SK-MEL-5 (cell line): Measurements from ENCODE around the gene FPGS. TPM values are rescaled to one million over a fixed set of nuclear protein-coding genes. Genes with fewer than 3 reads are reported as not detected.
"Not testable (repeated sequence)": the region's sequence is repeated elsewhere in the genome, so short reads cannot be mapped to it uniquely, and the experiment has no call there.

Experiments
- DNase-seq: peaks from one replicate; pipeline ENCODE4 v3.0.0-alpha.2; 2016; ENCODE audit warnings: low read depth, low spot score
- in situ Hi-C: cut with HindIII; loops from 2 replicates; pipeline ENCODE4 v1.10.0; 2016; ENCODE audit warnings: low sequenced_read_pairs, high pct_unique_total_duplicates, low pct_unique_long_range_greater_than_20kb
- total RNA-seq: library from RNA; depleted of rRNA; stranded (reverse); fragments of >200 nt; shearing (Covaris generic); gene quantifications from 2 replicates; pipeline ENCODE4 v1.2.3, GENCODE V29; 2014

FPGS gene
- total RNA-seq, 1 experiment from 2014 or later = 45.2 TPM

- no peak for DNase-seq
- in situ Hi-C loops = no loop called here
Observed at GRCh38 chr9:127769101-127769500, 33.6 kb upstream of the FPGS start.

DNA sequence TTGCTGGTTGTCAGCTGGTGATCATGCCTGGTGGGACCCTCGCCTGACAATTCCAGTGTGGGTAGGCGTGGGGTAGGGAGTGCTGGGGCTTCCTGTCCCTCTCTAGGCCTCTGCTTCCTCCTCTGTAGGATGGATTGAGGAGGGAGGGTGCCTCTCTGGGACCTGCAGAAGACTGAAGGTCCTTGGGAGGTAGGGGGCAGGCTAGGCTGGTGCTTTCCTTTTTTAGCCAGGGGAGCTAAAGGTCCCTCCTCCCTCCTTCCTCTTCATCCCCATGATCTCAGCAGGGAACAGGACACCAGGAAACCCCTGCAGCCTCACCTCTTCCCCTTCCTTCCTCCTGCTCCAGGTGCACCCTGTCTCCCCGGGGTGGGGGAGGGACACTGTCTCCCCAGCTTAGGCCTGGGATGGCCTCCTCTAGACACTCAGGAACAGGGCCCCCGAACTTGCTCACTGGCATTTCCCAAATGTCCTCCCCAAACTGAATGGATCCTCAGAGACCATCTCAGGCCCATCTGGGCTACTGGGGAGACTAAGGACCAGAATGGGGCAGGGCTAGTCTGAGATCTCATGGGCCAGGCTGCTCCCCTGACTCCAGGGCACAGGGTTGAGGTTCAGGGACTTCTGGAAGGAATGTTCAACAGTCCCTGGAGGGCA, 32.6 kb upstream of the FPGS start:
- no peak for DNase-seq
- in situ Hi-C loops = no loop called here

DNA sequence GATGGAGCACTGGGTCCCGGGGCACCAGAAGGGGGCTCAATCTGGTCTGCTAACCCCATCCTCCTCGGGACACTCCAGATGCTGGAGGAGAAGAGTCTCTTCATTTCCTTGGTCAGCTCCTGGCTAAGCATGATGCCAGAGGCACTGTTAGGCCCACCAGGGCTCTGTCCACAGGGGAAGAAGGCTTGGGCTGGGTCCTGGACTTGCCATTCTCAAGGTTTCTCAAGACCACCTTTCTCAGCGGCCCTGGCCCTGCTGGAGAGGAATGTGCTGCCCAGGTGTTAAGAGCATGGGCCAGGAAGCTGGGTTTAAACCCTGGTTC, 32.1 kb upstream of the FPGS start:
- in situ Hi-C loops = no loop called here
- DNase-seq = no peak

- peak; percentile 98 for DNase-seq
- in situ Hi-C loops = no loop called here
Observed at GRCh38 chr9:127770905-127771569, 31.6 kb upstream of the FPGS start.

GRCh38 chr9:127771570-127772189, 31.0 kb upstream of the FPGS start:
- in situ Hi-C loops = no loop called here

DNA sequence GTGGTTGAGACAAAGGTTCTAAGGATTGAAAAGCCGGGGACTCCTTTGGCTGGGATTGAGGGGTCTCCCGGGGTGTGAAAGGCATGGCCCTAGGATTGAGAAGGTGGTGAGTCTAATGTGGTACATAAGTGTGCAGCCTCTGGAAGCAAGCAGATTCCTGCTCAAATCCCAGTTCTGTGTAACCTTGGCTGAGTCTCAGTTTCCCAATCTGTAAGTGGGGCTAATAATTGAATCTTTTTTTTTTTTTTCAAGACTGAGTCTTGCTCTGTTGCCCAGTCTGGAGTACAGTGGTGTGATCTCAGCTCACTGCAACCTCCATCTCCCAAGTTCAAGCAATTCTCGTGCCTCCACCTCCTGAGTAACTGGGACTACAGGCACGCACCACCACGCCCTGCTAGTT, 30.1 kb upstream of the FPGS start:
- no peak for DNase-seq
- in situ Hi-C loops = no loop called here

More at GRCh38 chr9:127771570-127772189, 31.0 kb upstream of the FPGS start:
- no peak for DNase-seq

- in situ Hi-C loops = no loop called here
- DNase-seq = no peak
Observed at GRCh38 chr9:127773272-127773671, 29.4 kb upstream of the FPGS start.

GRCh38 chr9:127773981-127774380, 28.7 kb upstream of the FPGS start:
- in situ Hi-C loops = no loop called here
- DNase-seq = no peak

- in situ Hi-C loops = no loop called here
Observed at GRCh38 chr9:127776195-127776923, 26.3 kb upstream of the FPGS start.

DNA sequence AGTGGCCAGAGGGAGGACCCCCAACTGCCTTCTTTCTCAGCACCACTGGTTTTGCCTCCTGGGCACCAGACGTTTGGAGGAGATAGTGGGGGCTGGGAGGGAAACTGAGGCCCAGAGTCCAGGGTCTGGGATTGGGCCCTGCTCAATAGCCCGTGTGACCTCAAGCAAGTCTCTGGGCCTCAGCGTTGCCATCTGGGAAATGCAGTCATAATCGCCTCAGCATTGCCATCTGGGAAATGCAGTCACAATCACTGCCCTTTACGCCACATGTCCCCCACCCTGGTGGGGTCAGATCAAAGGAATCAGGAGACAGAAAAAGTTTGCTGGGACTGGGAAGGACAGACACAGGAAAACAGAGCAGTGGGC, 25.8 kb upstream of the FPGS start:
- in situ Hi-C loops = no loop called here
- no peak for DNase-seq

More at GRCh38 chr9:127776195-127776923, 26.3 kb upstream of the FPGS start:
- DNase-seq = no peak

DNA sequence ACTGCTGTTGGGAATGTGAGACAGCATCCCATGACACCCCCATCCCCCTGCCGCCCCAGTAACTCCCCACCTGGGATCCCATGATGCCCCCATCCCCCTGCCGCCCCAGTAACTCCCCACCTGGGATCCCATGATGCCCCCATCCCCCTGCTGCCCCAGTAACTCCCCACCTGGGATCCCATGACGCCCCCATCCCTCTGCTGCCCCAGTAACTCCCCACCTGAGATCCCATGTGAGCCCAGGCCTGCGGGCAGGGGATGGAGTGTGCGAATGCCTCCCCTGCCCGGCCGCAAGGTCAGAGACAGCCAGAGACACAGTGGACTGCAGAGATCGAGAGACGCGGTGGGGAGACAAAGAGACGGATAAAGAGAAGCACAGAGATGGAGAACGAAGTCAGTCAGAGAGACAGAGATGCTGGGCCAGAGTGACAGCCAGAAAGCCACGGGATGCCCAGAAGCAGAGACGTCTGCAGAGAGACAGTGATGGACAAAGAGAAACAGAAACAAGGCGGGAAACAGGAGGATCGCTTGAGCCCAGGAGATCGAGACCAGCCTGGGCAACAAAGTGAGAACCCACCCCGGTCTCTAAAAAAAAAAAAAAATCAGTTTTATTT, 25.2 kb upstream of the FPGS start:
- DNase-seq = no peak
- in situ Hi-C loops = no loop called here

DNA sequence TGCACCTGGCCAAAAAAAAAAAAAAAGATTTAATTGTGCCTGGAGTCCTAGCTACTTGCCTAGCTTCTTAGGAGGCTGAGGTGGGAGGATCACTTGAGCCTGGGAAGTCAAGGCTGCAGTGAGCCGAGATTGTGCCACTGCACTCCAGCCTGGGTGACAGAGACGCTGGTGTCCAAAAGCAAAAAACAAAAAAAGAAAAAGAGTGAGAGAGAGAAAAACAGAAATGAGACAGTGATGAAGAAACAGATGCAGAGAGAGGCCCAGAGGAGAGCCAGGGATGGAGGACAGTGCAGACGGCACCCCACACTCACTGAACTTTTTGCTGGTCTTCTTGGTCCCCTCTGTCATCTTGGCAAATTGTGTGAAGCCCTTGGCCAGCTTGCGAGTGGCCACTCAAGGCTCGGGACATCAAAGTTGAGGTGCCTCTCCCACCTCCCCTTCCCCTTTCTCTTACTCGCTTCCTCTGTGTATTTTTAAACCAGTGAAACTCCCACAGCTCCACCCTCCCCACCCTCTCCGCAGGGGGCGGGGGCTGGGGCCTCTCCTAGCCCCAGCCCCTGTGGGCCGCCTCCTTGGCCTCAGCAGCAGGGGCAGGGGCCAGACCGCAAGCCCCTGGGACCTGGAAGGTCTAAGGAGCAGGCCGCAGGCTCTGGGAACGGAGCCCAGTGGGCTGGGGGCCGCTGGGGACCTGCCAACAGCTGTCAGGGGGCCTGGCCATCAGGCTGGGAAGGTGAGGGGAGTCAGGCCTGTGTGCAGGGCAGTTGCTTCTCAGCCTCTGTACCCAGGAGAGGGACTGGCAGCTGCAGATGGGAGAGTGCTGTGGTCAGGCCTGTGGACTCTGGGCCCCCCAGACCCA, 24.2 kb upstream of the FPGS start, which contains the start of gene SH2D3C:
SH2D3C (minus strand) TSS at position 387 of the 856 bp plus-strand sequence; CDS start at position 348, 39 bp downstream.
- no peak for DNase-seq
- in situ Hi-C loops = no loop called here

GRCh38 chr9:127779136-127779981, 23.3 kb upstream of the FPGS start:
- in situ Hi-C loops = no loop called here
- no peak for DNase-seq

DNA sequence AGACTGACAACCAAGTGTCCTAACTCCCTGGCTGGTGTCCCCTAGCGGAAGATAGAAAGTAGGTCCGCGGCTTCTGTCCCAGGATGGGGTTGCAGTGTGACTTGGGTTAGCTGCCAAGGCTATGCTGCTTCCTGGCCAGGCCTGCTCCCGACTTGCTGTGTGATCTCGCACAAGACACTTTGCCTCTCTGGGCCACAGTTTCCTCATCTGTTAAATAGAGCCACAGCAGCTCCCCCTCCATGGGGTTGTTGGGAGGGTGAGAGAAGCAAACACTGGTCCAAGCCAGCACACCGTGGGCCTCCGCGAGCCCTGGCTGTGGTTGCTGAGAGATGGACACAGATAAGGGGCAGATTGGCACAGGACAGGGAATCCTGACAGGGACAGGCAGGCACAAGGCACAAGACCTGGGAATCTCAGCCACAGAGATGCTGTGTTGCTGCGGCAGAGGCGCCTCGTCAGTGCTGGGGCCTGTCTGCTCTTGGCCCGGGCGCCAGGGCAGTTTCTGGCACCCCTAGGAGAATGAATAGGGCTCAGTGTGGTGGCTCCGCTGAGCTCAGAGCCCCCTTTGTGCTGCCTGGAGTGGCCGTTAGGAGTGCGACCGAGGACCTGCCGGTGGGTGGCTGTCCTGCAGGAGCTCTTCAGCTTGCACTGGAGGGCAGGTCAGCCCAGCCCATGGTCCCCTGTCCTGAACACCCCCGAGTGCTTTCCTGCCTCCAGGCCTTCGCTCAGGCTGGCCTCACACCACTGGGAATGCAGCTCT, 22.4 kb upstream of the FPGS start:
- DNase-seq = peak; percentile 41
- in situ Hi-C loops = no loop called here

GRCh38 chr9:127780909-127781308, 21.8 kb upstream of the FPGS start:
- in situ Hi-C loops = not testable (repeated sequence)

GRCh38 chr9:127781806-127782205, 20.9 kb upstream of the FPGS start:
- no peak for DNase-seq
- in situ Hi-C loops = no loop called here

More at GRCh38 chr9:127780909-127781308, 21.8 kb upstream of the FPGS start:
- not testable (repeated sequence) for DNase-seq
